Measurements from ENCODE around the gene DNAJC13. TPM values are rescaled to one million over a fixed set of nuclear protein-coding genes. Genes with fewer than 3 reads are reported as not detected.

DNAJC13 gene
- total and polyA plus RNA-seq, 2 of the 8 experiments (the other 6 are each of a cell fraction or from before 2014, with no cell fraction given): 7.9 to 28.8 TPM

- DNase-seq (ENCODE audit: low read depth in 1 of 2, low spot score in 2 of 2) (no peak), FAIRE-seq (no peak)
- Histone ChIP-seq H3K4me3 (ENCODE audit: extremely low read depth in 1 of 4, insufficient read depth in 2 of 4, low read depth in 3 of 4, low read length in 4 of 4) (no peak overlapping the region), H4K8ac (ENCODE audit: extremely low read depth, insufficient read depth, low read length) (no peak overlapping the region), H2BK120ac (replicated peaks; ENCODE audit: low read depth, low read length) (no peak overlapping the region), H3K36me3 (ENCODE audit: control insufficient read depth in 2 of 4, insufficient read depth in 4 of 4, low read length in 3 of 4) (peaks cover 0 to 51% (median 17%) of the 10 kb centered on the region in 4 experiments; a peak in 6 of 8 replicates), H3K23ac (ENCODE audit: insufficient read length) (no peak overlapping the region), H3K18ac (ENCODE audit: extremely low read depth, low read length) (no peak overlapping the region), H2BK15ac (ENCODE audit: low read length) (no peak overlapping the region), H3K4ac (replicated peaks; ENCODE audit: insufficient read length, low read depth, low read length) (no peak overlapping the region), H4K5ac (ENCODE audit: insufficient read length, low read depth, low read length) (no peak overlapping the region), H3K9me3 (ENCODE audit: insufficient read depth in 2 of 2, low read depth in 1 of 2, low read length in 1 of 2) (no peaks in the 10 kb centered on the region), H3K27me3 (replicated peaks in 1 of 4; ENCODE audit: control insufficient read depth in 3 of 4, extremely low read depth in 1 of 4, insufficient read depth in 3 of 4, low read length in 3 of 4) (no peaks in the 10 kb centered on the region), H4K91ac (replicated peaks; ENCODE audit: insufficient read length, low read length) (no peak overlapping the region), H2BK12ac (ENCODE audit: low read depth, low read length) (no peak overlapping the region), H2AFZ (ENCODE audit: low read length) (no peak overlapping the region), H3K56ac (replicated peaks; ENCODE audit: insufficient read length, low read depth, low read length) (no peak overlapping the region), H3K4me2 (ENCODE audit: insufficient read depth in 1 of 2, low read depth in 2 of 2, low read length in 2 of 2) (no peak overlapping the region), H4K20me1 (replicated peaks in 1 of 2; ENCODE audit: control insufficient read depth in 1 of 2, insufficient read depth in 2 of 2, low read length in 2 of 2) (peaks cover 0 to 2% of the 10 kb centered on the region in 2 experiments), H3K79me1 (ENCODE audit: low read depth, low read length) (no peaks in the 10 kb centered on the region), H2BK5ac (ENCODE audit: low read depth, low read length) (no peak overlapping the region), H2BK20ac (ENCODE audit: low read length) (no peak overlapping the region), H3K23me2 (ENCODE audit: low read depth, low read length) (no peaks in the 10 kb centered on the region), H3K14ac (ENCODE audit: insufficient read length) (no peak overlapping the region), H3K27ac (ENCODE audit: low read depth, low read length) (no peak overlapping the region), H3K4me1 (replicated peaks in 1 of 4; ENCODE audit: control insufficient read depth in 3 of 4, insufficient read depth in 4 of 4, low read length in 3 of 4) (no peaks in the 10 kb centered on the region), H3K79me2 (ENCODE audit: control insufficient read depth in 1 of 2, insufficient read depth in 2 of 2, low read length in 2 of 2) (no peaks in the 10 kb centered on the region), H3K9ac (replicated peaks in 1 of 4; ENCODE audit: extremely low read depth in 1 of 4, low read depth in 3 of 4, low read length in 3 of 4) (no peak overlapping the region), H2AK5ac (ENCODE audit: low read depth, low read length) (no peak overlapping the region)
- ChIA-PET POLR2A (ENCODE audit: partially characterized antibody) (no interaction called here), CTCF (ENCODE audit: partially characterized antibody) (interaction anchor here (1.7 to 2.7 kb wide), 2 partner anchors 48 to 145 kb away, joined by 4 to 8 read pairs; no protein-coding TSS in a partner anchor)
- WGBS, 2 experiments (ENCODE audit: extremely low coverage in 1 of 2, insufficient coverage in 1 of 2, insufficient read length in 1 of 2, insufficient replicate concordance in 2 of 2, low coverage in 1 of 2, low lambda C conversion rate in 2 of 2, missing lambda C conversion rate in 1 of 2): 96% methylated on average over 2 of the region's 2 CpGs; no CpG with 5 or more reads in 1 of the 2 experiments
- TF ChIP-seq CBX8 (IDR thresholded peaks at IDR 0.05; ENCODE audit: borderline replicate concordance, low read depth, low read length): no peak
- no peak for TF ChIP-seq HDAC6 (IDR thresholded peaks at IDR 0.05; ENCODE audit: low read depth, low read length)
- no peak for TF ChIP-seq SRF (IDR thresholded peaks at IDR 0.05; ENCODE audit: low read depth, low read length)
- TF ChIP-seq ATF3 (IDR thresholded peaks at IDR 0.05; ENCODE audit: insufficient read depth, low read depth, low read length): no peak
- no peak for TF ChIP-seq SIN3A (conservative IDR thresholded peaks at IDR 0.05 in 1 of 2, IDR thresholded peaks at IDR 0.05 in 1 of 2; ENCODE audit: low read depth in 1 of 2, low read length in 2 of 2)
- TF ChIP-seq CEBPB (IDR thresholded peaks at IDR 0.05; ENCODE audit: low read depth, low read length): no peak
- no peak for TF ChIP-seq FOSL1 (IDR thresholded peaks at IDR 0.05; ENCODE audit: insufficient read depth, low read depth, low read length)
Measured at GRCh38 chr3:132488151-132488550, 70.8 kb downstream of the DNAJC13 start.
